K562 (cell line): ENCODE data around the gene SNX9. TPM values are rescaled to one million over a fixed set of nuclear protein-coding genes. Genes with fewer than 3 reads are reported as not detected.
A peak's percentile ranks its signal among the peaks of the same experiment; 100 is the strongest.

Source experiments
- BHLHE40 ChIP-seq: IDR thresholded peaks from 2 replicates; pipeline ENCODE4 v1.6.1; 2011; ENCODE audit warnings: low read length, improper control_type of control experiment
- MEF2D ChIP-seq: conservative IDR thresholded peaks from 2 replicates; pipeline ENCODE4 v1.6.1; 2016; ENCODE audit warnings: low read depth, missing genetic modification characterization, missing compliant biosample characterization
- MTA3 ChIP-seq: fragments of 450-650 bp; formaldehyde crosslinking; IDR thresholded peaks from 2 replicates; pipeline ENCODE4 v1.6.1; 2017; ENCODE audit warnings: mild to moderate bottlenecking, borderline replicate concordance
- NFXL1 ChIP-seq: fragments of 450-650 bp; formaldehyde crosslinking; IDR thresholded peaks from 2 replicates; pipeline ENCODE4 v1.4.0; 2021; ENCODE audit warnings: mild to moderate bottlenecking
- NR2C2 ChIP-seq, 2 experiments: fragments of 200-800 bp in 1 of 2; sonication (Bioruptor generic) in 1 of 2; sonication (generic) in 1 of 2; formaldehyde crosslinking in 1 of 2; IDR thresholded peaks; 2 replicates each; pipeline versions ENCODE4 v1.6.1 to v1.8.0; 2016 to 2022; ENCODE audit warnings: mild to moderate bottlenecking in 1 of 2, missing compliant biosample characterization in 1 of 2, missing genetic modification characterization in 1 of 2, missing genetic modification reagents in 1 of 2
- PRPF4 ChIP-seq: fragments of 200-400 bp; formaldehyde crosslinking; IDR thresholded peaks from one replicate; pipeline ENCODE4 v1.6.1; 2017; ENCODE audit warnings: low read length, low read depth, mild to moderate bottlenecking; ENCODE audit not compliant: insufficient read depth, poor library complexity, severe bottlenecking
- PURB ChIP-seq: sonication (generic); formaldehyde crosslinking; IDR thresholded peaks from 2 replicates; pipeline ENCODE4 v1.9.0; 2021; ENCODE audit warnings: low read depth, mild to moderate bottlenecking, missing genetic modification reagents
- PYGO2 ChIP-seq: fragments of 450-650 bp; IDR thresholded peaks from 2 replicates; pipeline ENCODE4 v1.6.1; 2016; ENCODE audit warnings: mild to moderate bottlenecking, missing genetic modification characterization, moderate library complexity, missing compliant biosample characterization
- RFX5 ChIP-seq: IDR thresholded peaks from 2 replicates; pipeline ENCODE4 v1.6.1; 2011; ENCODE audit warnings: low read depth, mild to moderate bottlenecking, improper control_type of control experiment, low read length
- RFX7 ChIP-seq: fragments of 250-450 bp; sonication (Bioruptor Pico); IDR thresholded peaks from 2 replicates; pipeline ENCODE4 v1.5.1; 2021; ENCODE audit warnings: mild to moderate bottlenecking
- RUNX1 ChIP-seq: sonication (generic); IDR thresholded peaks from 2 replicates; pipeline ENCODE4 v1.6.1; 2016; ENCODE audit warnings: antibody characterized with exemption, low read depth
- SMC3 ChIP-seq: conservative IDR thresholded peaks from 2 replicates; pipeline ENCODE4 v1.6.1; 2011; ENCODE audit warnings: low read depth, low read length, improper control_type of control experiment; ENCODE audit not compliant: insufficient read depth
- STAG1 ChIP-seq: sonication (generic); formaldehyde crosslinking; IDR thresholded peaks from 2 replicates; pipeline ENCODE4 v1.5.0; 2020; ENCODE audit warnings: missing genetic modification reagents, borderline replicate concordance
- TCF3 ChIP-seq: sonication (generic); formaldehyde crosslinking; IDR thresholded peaks from 2 replicates; pipeline ENCODE4 v1.4.0; 2020; ENCODE audit warnings: mild to moderate bottlenecking, missing genetic modification reagents
- ZBTB7A ChIP-seq: IDR thresholded peaks from 2 replicates; pipeline ENCODE4 v1.6.1; 2011; ENCODE audit warnings: low read depth, mild to moderate bottlenecking, low read length, moderate library complexity, borderline replicate concordance; ENCODE audit not compliant: control insufficient read depth
- ZNF77 ChIP-seq: fragments of 250-450 bp; sonication (Bioruptor Pico); IDR thresholded peaks from 2 replicates; pipeline ENCODE4 v1.5.0; 2020
- polyA plus RNA-seq, 8 experiments: library from polyadenylated mRNA; depleted of rRNA in 4 of 8; stranded (reverse) in 5 of 8; unstranded in 3 of 8; fragments of >200 nt; fragmentation: Nextera tagmentation in 2 of 8; fragmentation: Illumina TruSeq in 1 of 8; extraction: Ambion mirVana in 2 of 8; extraction: Trizol in 1 of 8; gene quantifications; 2 replicates each; pipeline versions ENCODE4 v1.2.1 to v1.2.3, GENCODE V29; 2011 to 2014; ENCODE audit warnings: inconsistent platforms in 1 of 8, missing spikeins in 1 of 8
- total RNA-seq, 7 experiments: library from RNA; depleted of rRNA in 6 of 7; stranded (reverse); fragments of >200 nt in 6 of 7; fragmentation: Illumina TruSeq in 2 of 7; extraction: Trizol in 2 of 7; gene quantifications; 2 replicates each; pipeline versions ENCODE4 v1.2.1 to v1.2.3, GENCODE V29; 2011 to 2021; ENCODE audit warnings: low replicate concordance in 1 of 7
- TF ChIP-seq, protein P1 (sequence below): fragments of 450-650 bp; IDR thresholded peaks from 2 replicates; pipeline ENCODE4 v1.6.1; 2017; ENCODE audit warnings: antibody characterized with exemption, mild to moderate bottlenecking
- TF ChIP-seq, protein P2 (sequence below): sonication (generic); formaldehyde crosslinking; IDR thresholded peaks from 2 replicates; pipeline ENCODE4 v1.9.0; 2022; ENCODE audit warnings: mild to moderate bottlenecking, missing genetic modification reagents
- TF ChIP-seq, protein P3 (sequence below): IDR thresholded peaks from 2 replicates; pipeline ENCODE4 v1.6.1; 2011; ENCODE audit not compliant: insufficient read length; ENCODE audit errors: extremely low read depth
- TF ChIP-seq, protein P4 (sequence below): fragments of 450-650 bp; conservative IDR thresholded peaks from 2 replicates; pipeline ENCODE4 v1.6.1; 2016; ENCODE audit warnings: missing genetic modification characterization, low read depth, mild to moderate bottlenecking, control low read depth, missing compliant biosample characterization
- TF ChIP-seq, protein P5 (sequence below): fragments of 200-400 bp; formaldehyde crosslinking; IDR thresholded peaks from 2 replicates; pipeline ENCODE4 v1.6.1; 2017; ENCODE audit warnings: mild to moderate bottlenecking, low read depth, low read length, moderate library complexity

Gene SNX9
- total and polyA plus RNA-seq, 9 of the 15 experiments (the other 6 are each of a cell fraction or from before 2014, with no cell fraction given): 6.0 to 81.7 (median 57.1) TPM

DNA sequence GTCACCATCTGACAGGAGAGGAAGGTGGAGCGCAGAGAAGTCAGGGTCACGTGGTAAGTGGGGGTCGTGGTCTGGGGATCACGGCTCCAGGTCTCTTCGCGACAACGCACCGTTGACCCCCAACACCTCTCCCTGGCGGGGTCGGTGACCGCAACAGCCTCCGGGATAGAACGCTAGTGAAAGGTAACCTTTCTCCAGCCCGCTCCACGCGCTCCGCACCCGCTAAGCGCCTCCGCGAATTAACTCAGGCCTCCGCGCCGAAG, 158.0 kb downstream of the SNX9 start (continued):
- TF ChIP-seq, protein P1, sequence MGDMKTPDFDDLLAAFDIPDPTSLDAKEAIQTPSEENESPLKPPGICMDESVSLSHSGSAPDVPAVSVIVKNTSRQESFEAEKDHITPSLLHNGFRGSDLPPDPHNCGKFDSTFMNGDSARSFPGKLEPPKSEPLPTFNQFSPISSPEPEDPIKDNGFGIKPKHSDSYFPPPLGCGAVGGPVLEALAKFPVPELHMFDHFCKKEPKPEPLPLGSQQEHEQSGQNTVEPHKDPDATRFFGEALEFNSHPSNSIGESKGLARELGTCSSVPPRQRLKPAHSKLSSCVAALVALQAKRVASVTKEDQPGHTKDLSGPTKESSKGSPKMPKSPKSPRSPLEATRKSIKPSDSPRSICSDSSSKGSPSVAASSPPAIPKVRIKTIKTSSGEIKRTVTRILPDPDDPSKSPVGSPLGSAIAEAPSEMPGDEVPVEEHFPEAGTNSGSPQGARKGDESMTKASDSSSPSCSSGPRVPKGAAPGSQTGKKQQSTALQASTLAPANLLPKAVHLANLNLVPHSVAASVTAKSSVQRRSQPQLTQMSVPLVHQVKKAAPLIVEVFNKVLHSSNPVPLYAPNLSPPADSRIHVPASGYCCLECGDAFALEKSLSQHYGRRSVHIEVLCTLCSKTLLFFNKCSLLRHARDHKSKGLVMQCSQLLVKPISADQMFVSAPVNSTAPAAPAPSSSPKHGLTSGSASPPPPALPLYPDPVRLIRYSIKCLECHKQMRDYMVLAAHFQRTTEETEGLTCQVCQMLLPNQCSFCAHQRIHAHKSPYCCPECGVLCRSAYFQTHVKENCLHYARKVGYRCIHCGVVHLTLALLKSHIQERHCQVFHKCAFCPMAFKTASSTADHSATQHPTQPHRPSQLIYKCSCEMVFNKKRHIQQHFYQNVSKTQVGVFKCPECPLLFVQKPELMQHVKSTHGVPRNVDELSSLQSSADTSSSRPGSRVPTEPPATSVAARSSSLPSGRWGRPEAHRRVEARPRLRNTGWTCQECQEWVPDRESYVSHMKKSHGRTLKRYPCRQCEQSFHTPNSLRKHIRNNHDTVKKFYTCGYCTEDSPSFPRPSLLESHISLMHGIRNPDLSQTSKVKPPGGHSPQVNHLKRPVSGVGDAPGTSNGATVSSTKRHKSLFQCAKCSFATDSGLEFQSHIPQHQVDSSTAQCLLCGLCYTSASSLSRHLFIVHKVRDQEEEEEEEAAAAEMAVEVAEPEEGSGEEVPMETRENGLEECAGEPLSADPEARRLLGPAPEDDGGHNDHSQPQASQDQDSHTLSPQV: no peak
- TF ChIP-seq SMC3: no peak
- no peak for TF ChIP-seq RFX5
- TF ChIP-seq NR2C2 (CRISPR knock-in tag; IDR thresholded peaks at IDR 0.05): no peak
- no peak for TF ChIP-seq NR2C2 (tag; IDR thresholded peaks at IDR 0.05)
- TF ChIP-seq, protein P2, sequence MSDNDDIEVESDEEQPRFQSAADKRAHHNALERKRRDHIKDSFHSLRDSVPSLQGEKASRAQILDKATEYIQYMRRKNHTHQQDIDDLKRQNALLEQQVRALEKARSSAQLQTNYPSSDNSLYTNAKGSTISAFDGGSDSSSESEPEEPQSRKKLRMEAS (CRISPR knock-in tag): peak; percentile 76
- no peak for TF ChIP-seq ZNF77
- no peak for TF ChIP-seq BHLHE40
- TF ChIP-seq NFXL1 (CRISPR knock-in tag): no peak
- no peak for TF ChIP-seq PRPF4
- no peak for TF ChIP-seq ZBTB7A
- no peak for TF ChIP-seq MTA3
- TF ChIP-seq, protein P3, sequence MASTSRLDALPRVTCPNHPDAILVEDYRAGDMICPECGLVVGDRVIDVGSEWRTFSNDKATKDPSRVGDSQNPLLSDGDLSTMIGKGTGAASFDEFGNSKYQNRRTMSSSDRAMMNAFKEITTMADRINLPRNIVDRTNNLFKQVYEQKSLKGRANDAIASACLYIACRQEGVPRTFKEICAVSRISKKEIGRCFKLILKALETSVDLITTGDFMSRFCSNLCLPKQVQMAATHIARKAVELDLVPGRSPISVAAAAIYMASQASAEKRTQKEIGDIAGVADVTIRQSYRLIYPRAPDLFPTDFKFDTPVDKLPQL: no peak
- TF ChIP-seq, protein P4, sequence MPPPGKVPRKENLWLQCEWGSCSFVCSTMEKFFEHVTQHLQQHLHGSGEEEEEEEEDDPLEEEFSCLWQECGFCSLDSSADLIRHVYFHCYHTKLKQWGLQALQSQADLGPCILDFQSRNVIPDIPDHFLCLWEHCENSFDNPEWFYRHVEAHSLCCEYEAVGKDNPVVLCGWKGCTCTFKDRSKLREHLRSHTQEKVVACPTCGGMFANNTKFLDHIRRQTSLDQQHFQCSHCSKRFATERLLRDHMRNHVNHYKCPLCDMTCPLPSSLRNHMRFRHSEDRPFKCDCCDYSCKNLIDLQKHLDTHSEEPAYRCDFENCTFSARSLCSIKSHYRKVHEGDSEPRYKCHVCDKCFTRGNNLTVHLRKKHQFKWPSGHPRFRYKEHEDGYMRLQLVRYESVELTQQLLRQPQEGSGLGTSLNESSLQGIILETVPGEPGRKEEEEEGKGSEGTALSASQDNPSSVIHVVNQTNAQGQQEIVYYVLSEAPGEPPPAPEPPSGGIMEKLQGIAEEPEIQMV (tag): no peak
- no peak for TF ChIP-seq PYGO2 (tag)
- TF ChIP-seq RFX7: no peak
- no peak for TF ChIP-seq PURB (CRISPR knock-in tag)
- no peak for TF ChIP-seq MEF2D
- TF ChIP-seq, protein P5, sequence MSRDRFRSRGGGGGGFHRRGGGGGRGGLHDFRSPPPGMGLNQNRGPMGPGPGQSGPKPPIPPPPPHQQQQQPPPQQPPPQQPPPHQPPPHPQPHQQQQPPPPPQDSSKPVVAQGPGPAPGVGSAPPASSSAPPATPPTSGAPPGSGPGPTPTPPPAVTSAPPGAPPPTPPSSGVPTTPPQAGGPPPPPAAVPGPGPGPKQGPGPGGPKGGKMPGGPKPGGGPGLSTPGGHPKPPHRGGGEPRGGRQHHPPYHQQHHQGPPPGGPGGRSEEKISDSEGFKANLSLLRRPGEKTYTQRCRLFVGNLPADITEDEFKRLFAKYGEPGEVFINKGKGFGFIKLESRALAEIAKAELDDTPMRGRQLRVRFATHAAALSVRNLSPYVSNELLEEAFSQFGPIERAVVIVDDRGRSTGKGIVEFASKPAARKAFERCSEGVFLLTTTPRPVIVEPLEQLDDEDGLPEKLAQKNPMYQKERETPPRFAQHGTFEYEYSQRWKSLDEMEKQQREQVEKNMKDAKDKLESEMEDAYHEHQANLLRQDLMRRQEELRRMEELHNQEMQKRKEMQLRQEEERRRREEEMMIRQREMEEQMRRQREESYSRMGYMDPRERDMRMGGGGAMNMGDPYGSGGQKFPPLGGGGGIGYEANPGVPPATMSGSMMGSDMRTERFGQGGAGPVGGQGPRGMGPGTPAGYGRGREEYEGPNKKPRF: no peak
- TF ChIP-seq RUNX1: no peak
- TF ChIP-seq TCF3 (CRISPR knock-in tag): no peak; the same call in 1 of the 2 replicates
- TF ChIP-seq STAG1 (CRISPR knock-in tag): no peak
